CD4-positive, alpha-beta T cell treated with Interferon alpha-2 for 1 hour (primary cell): ENCODE results near the gene HIPK1.
A peak's percentile ranks its signal among the peaks of the same experiment; 100 is the strongest.

ENCODE experiments used
- DNase-seq, 2 donors: peaks; one replicate each; pipeline ENCODE4 v3.0.0-alpha.2; 2020 to 2022

The HIPK1 gene

GRCh38 chr1:113928941-113929749 lies at the start of gene HIPK1:
Gene HIPK1, plus strand, starts transcription at chr1:113929324.
- peak; percentile 89 to 94 for DNase-seq

GRCh38 chr1:113879739-113880038 lies 49.4 kb upstream of the HIPK1 start:
- DNase-seq = no peak

- no peak for DNase-seq
These were observed 47.5 kb upstream of the HIPK1 start for GRCh38 chr1:113881661-113882060.

GRCh38 chr1:113886417-113887401 lies 42.4 kb upstream of the HIPK1 start:
- DNase-seq = no peak

GRCh38 chr1:113887402-113888175 lies 41.5 kb upstream of the HIPK1 start, which contains the start of gene BCL2L15:
Gene BCL2L15, minus strand, starts transcription at chr1:113887581. Its CDS starts 206 bp downstream, at chr1:113887375.
- no peak for DNase-seq

- DNase-seq = no peak
These were observed 38.3 kb upstream of the HIPK1 start for GRCh38 chr1:113890816-113891215.

GRCh38 chr1:113891631-113892220 lies 37.4 kb upstream of the HIPK1 start:
- DNase-seq = no peak

GRCh38 chr1:113893267-113893666 lies 35.9 kb upstream of the HIPK1 start:
- no peak for DNase-seq

GRCh38 chr1:113895098-113895497 lies 34.0 kb upstream of the HIPK1 start:
- no peak for DNase-seq

- DNase-seq = no peak
These were observed 33.2 kb upstream of the HIPK1 start for GRCh38 chr1:113895961-113896360.

- no peak for DNase-seq
These were observed 30.8 kb upstream of the HIPK1 start for GRCh38 chr1:113898241-113898814.

GRCh38 chr1:113899111-113899510 lies 30.0 kb upstream of the HIPK1 start:
- DNase-seq = no peak

GRCh38 chr1:113901191-113901590 lies 27.9 kb upstream of the HIPK1 start:
- no peak for DNase-seq

- DNase-seq = peak; percentile 2 to 34
These were observed 25.4 kb upstream of the HIPK1 start for GRCh38 chr1:113903501-113904292.

GRCh38 chr1:113904293-113904673 lies 24.8 kb upstream of the HIPK1 start:
- DNase-seq = no peak

GRCh38 chr1:113904674-113905434 lies 24.3 kb upstream of the HIPK1 start, which contains the start of the genes AP4B1 and DCLRE1B:
Gene AP4B1, minus strand, starts transcription at chr1:113904799. Its CDS starts 82 bp downstream, at chr1:113904717.
Gene DCLRE1B, plus strand, starts transcription at chr1:113905326. Its CDS starts 261 bp downstream, at chr1:113905587.
- DNase-seq = peak; percentile 99

GRCh38 chr1:113905435-113905861 lies 23.7 kb upstream of the HIPK1 start:
- peak in 1 of 2 donors; percentile 6 for DNase-seq

- no peak for DNase-seq
These were observed 16.4 kb upstream of the HIPK1 start for GRCh38 chr1:113912594-113913311.

- DNase-seq = no peak
These were observed 15.8 kb upstream of the HIPK1 start for GRCh38 chr1:113913312-113913668.
